Uterus (tissue), 2 donors: ENCODE measurements around the gene TMEM150C.

Experiments used
- POLR2A ChIP-seq, 2 donors: fragments of 450-650 bp; IDR thresholded peaks; one replicate each; pipeline ENCODE4 v1.6.1; 2016; ENCODE audit warnings: antibody characterized with exemption in 2 of 2, mild to moderate bottlenecking in 1 of 2, moderate library complexity in 1 of 2
- TF ChIP-seq, protein P1 (sequence below), 4 experiments: fragments of 200-600 bp in 2 of 4; fragments of 450-650 bp in 2 of 4; sonication (generic) in 2 of 4; IDR thresholded peaks; one replicate each; pipeline ENCODE4 v1.5.1; 2016 to 2019; ENCODE audit warnings: antibody characterized with exemption in 4 of 4, mild to moderate bottlenecking in 2 of 4, moderate library complexity in 1 of 4

DNA sequence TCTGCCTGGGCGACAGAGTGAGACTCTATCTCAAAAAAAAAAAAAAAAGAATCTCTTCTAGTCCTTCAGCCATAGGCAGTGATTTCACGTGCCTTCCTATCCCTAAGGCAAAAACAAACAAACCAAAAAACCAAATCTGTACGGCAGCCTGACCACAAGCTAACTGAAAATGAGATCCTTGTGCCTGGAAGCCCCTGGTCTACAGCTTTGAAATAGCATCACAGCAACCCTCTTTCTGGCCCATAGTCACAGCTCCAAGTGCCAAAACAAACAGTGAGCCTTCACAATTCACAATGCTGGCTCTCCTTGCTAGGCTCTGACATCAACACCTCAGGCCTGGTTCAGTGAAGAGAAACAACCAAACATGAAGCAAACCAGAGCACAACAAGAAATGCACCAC, 46.1 kb downstream of the TMEM150C start:
- TF ChIP-seq POLR2A (IDR thresholded peaks at IDR 0.05): no peak
- TF ChIP-seq, protein P1, sequence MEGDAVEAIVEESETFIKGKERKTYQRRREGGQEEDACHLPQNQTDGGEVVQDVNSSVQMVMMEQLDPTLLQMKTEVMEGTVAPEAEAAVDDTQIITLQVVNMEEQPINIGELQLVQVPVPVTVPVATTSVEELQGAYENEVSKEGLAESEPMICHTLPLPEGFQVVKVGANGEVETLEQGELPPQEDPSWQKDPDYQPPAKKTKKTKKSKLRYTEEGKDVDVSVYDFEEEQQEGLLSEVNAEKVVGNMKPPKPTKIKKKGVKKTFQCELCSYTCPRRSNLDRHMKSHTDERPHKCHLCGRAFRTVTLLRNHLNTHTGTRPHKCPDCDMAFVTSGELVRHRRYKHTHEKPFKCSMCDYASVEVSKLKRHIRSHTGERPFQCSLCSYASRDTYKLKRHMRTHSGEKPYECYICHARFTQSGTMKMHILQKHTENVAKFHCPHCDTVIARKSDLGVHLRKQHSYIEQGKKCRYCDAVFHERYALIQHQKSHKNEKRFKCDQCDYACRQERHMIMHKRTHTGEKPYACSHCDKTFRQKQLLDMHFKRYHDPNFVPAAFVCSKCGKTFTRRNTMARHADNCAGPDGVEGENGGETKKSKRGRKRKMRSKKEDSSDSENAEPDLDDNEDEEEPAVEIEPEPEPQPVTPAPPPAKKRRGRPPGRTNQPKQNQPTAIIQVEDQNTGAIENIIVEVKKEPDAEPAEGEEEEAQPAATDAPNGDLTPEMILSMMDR (IDR thresholded peaks at IDR 0.05): no peak
